Stimulated activated CD8-positive, alpha-beta memory T cell treated with anti-CD3 and anti-CD28 coated beads, Interleukin-4, amount 100 ng/mL, for 24 hours (primary cell): Measurements from ENCODE around the gene CLSTN2.

Experiments
- DNase-seq: peaks from one replicate; pipeline ENCODE4 v3.0.0-alpha.2; 2020; ENCODE audit warnings: low read depth

The CLSTN2 gene

GRCh38 chr3:140007081-140007480 lies 72.1 kb downstream of the CLSTN2 start:
- no peak for DNase-seq

DNA sequence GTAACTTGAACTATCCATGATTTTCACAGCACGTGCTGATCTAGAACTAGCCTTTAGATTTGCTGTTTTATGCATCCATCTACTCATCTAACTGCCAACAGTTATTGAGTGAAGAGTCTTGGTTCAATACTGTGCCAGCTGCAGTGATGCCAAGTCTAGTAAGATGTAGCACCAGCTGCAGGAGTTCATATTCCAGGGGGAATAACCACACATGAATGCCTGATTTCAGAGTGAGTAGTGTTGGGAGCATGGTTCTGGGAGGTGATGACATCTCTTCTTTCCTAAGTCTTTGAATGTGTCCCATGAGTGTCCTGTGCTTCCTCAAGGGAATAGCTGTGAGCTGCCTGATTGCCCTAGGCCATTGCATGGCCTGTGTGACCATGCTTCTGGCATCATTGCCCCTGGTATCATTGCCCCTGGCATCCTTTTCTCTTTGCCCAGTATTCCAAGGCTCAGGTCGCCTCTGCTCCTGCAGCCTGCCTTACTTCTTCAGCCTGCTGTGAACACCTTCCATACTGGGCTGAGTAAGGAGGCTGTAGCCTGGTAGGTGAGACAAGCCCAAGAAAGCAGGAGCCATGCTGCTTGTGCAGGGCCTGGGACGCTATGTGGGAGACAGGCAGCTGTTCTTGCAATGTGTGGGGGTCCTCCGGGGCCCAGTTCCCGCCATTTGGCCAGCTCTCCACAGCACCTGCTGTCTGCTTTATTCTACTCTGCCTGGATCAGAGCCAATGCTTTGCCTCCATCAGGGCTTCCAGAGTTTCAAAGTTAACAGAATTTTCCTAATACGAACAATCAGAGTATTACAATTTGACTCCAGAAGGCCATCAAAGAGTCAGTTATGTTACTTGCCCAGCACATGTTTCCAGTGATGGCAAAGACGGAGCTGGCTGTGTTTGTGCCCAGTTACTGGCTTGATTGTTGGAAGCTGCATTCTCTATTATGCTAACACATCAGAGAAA lies 73.2 kb downstream of the CLSTN2 start:
- no peak for DNase-seq

DNA sequence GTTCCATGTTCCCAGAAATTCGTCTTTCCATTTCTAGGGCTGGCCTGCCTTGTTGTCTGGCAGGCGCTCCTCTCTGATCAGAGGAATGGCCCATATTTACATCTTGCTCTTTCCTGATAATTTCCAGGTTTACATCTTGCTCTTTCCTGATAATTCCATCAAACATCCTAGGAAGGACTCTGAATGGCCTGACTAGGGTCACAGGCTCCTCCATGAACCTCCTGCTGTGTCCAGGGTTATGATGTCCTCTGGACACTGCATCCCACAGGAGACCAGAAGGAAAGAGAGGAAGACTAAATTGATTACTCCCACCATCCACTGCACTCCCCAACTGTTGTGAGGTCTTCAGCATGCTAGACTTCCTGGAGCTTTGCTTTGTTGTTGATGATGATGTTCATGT lies 75.4 kb downstream of the CLSTN2 start:
- no peak for DNase-seq

DNA sequence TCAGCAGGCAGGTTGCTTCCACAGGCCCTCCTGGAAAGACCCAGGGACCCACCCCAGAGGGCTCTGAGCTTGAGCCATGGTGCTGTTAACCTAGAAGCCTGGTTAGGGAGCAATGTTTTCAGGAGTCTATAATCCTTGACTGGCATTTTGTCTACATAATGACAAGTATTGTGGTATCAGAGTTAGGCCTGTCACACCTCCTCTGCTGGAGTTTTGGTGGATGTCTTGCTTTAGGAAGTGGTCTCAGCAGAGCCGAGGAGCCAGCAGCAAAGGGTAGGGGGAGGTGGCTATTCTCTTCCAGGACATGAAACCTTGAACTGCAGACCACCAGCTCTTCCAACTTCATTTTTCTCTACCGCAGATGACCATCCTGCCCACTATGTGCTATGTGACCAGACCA lies 76.1 kb downstream of the CLSTN2 start:
- no peak for DNase-seq

GRCh38 chr3:140011611-140012277 lies 76.8 kb downstream of the CLSTN2 start:
- DNase-seq: no peak

DNA sequence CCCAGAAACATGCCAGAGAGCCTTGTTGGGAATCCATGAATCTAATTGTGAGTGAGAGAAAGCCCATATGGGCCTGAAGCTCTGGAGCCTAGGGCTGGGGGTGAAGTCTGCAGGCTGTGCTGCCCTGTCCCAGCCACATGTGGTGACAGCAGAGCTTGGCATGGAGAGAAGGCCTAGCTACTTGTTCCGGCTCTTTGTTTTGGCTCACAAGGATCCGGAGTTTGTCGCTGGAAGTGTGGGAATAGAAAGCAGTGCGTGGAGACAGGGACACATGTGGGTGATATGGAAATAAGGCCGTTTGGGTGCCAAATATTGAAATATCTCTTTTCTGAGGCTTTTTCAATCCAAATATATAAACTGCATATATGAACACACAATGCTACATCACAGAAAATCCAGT lies 78.2 kb downstream of the CLSTN2 start:
- no peak for DNase-seq

DNA sequence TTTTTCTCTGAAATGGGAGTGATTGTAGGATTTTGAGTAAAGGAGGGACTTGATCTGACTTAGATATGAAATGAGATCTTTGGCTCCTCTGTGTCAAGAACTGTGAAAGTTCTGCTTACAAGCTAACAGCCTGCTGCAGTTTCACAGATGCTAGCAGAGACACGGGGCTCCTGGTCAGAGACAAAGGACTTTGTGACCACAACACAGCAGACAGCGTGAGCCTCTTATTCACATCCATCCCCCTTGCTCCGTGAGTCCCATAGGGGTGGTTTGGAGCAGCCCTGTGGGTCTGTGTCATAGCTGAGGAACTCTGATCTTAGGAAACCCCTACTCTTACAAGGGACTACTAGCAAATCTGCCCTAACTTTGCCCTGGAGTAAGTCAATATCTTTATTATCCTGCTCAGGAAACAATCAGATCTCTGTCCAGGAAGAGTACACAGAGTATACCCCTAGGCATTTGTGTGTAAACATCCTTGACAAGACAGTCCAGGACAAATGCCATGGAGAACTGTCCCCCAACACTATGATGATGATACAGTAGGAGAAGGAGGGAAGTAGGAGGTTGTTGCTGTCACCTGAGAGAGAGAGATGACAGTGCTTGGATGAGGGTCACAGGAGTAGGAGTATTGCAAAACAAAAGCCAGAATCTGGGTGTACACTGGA lies 80.0 kb downstream of the CLSTN2 start:
- no peak for DNase-seq

DNA sequence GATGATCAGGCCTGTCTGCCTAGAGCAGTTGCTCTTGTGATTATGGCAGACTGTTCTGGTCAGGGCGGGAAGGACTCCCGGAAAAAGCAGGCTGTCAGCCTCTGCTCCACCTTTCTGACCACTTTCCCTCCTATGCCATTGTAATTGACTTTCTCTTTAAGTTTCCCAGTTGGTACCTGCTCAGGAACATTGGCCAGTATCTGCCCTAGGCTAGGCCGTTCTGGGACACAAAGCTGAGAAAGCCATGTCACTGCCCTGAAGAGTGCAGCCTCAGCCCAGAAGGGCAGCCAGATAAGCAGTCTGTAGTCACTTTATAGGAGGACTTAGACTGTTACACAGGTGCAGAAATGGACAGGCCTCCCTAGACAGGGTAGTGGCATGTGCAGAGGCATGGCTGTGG lies 80.8 kb downstream of the CLSTN2 start:
- no peak for DNase-seq

DNA sequence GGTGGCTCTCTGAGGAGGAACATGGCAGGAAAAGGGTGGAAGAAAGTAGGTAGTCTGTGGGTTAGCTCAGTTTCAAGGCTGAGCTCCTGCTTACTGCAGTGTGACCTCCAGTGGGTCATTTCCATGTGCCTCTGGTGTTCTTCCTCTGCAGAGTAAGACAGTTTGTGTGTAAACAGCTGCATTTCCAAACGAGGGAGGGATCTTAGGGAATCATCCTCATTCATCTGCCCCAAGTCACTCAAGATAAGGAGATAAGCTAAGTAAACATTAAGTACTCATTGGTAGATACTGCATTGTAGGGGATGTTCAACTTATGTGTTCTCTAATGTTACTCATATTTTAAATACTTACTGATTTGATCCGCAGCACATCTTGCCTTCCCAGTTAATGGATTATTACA lies 83.6 kb downstream of the CLSTN2 start:
- DNase-seq: no peak

GRCh38 chr3:140019946-140020345 lies 85.0 kb downstream of the CLSTN2 start:
- no peak for DNase-seq

GRCh38 chr3:140020541-140020940 lies 85.6 kb downstream of the CLSTN2 start:
- DNase-seq: no peak

- DNase-seq: no peak
Measured at GRCh38 chr3:140021269-140021668, 86.3 kb downstream of the CLSTN2 start.

- DNase-seq: no peak
Measured at GRCh38 chr3:140022066-140022770, 87.2 kb downstream of the CLSTN2 start.

GRCh38 chr3:140023616-140024530 lies 88.9 kb downstream of the CLSTN2 start:
- DNase-seq: no peak

DNA sequence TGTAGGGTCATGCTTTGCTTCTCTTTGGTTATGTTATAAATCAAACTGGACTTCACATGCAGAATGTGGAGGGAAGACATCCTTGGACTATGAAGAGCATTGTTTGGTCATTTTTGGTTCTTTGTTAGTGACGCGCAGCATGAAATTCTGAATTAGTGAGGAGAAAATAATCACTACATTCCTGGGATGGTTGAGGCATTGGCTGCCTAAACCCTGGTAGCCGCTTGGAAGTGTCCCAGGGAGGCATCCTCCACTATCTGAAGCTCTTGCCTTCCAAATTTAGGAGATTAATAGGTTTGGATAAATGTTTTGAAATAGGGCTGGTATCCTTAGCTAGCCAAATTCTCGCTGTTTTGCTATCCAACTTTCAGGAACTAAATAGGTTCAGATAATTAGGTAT lies 96.2 kb downstream of the CLSTN2 start:
- no peak for DNase-seq

DNA sequence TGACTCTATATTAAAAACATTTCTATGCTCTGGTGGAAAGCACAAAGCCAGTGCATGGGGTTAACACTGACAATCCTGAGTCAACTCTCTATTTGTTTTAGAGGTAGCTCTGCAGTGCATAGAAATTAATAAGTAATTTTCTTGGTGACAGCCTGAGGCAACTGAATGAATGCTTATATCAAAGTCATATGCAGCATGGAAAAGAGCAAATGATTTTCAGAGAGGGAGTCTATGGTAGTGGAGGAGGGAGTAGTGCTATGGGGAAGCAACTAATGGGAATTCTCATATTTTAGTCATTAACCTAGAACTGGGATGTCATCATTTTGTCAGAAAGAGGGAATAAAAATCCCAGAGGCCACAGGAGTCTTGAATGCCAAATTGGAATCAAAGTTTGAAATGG lies 99.1 kb downstream of the CLSTN2 start:
- DNase-seq: no peak

- DNase-seq: no peak
Measured at GRCh38 chr3:140035871-140036270, 100.9 kb downstream of the CLSTN2 start.

- DNase-seq: no peak
Measured at GRCh38 chr3:140050396-140050795, 115.4 kb downstream of the CLSTN2 start.

- DNase-seq: no peak
Measured at GRCh38 chr3:140051019-140051957, 116.3 kb downstream of the CLSTN2 start.
